ENCODE measurements around the gene FILIP1. TPM values are rescaled to one million over a fixed set of nuclear protein-coding genes. Genes with fewer than 3 reads are reported as not detected.

FILIP1 gene
- total and polyA plus RNA-seq, 2 of the 4 experiments (the other 2 are of a cell fraction): under 0.01 to 0.03 TPM

DNA sequence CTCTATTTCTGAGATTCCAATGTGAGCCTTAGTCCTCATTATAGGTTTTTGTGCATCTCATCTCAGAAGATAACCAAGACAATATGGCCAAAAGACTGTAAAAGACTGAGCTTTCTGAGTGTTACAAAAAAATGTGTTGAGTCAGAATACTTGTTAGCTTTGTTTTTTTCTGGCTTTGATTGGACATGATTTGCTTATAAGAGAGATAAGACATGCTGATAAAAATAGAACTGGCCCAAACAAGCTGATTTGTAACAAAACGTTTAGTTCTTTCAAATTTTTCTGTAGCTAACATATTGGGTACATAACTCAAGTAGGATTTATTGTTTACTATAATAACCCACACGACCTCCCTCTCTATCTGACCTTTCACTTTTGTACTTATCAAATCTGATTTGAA is 32.9 kb downstream of the FILIP1 start:
- H4K91ac ChIP-seq (ENCODE audit: insufficient read depth, low read depth, low read length): no peak overlapping the region
- ChIA-PET POLR2A (ENCODE audit: unreplicated experiment) (no interaction called here), CTCF (interaction anchor here (0.5 kb wide), 1 partner anchor 166 kb away, joined by 3 read pairs; no protein-coding TSS in a partner anchor)
- H2BK20ac ChIP-seq (ENCODE audit: low read depth, low read length): no peak overlapping the region
- H4K8ac ChIP-seq (ENCODE audit: low read depth in 2 of 2, low read length in 2 of 2): no peak overlapping the region
- H3K23ac ChIP-seq (ENCODE audit: low read depth, low read length): no peak overlapping the region
- no peak overlapping the region for H3K9ac ChIP-seq (ENCODE audit: low read depth, low read length)
- peak; percentile 16; the same call in 1 of the 2 replicates for TF ChIP-seq MAFK (IDR thresholded peaks at IDR 0.05; ENCODE audit: low read depth, low read length)
- no peak for TF ChIP-seq MAZ (IDR thresholded peaks at IDR 0.05; ENCODE audit: borderline replicate concordance, low read depth, low read length)
- H3K18ac ChIP-seq (ENCODE audit: low read depth, low read length): no peak overlapping the region
- no TSS peak for BruUV-seq (replicated peaks)
- no peak overlapping the region for H4K5ac ChIP-seq (ENCODE audit: low read depth, low read length)
- no peak overlapping the region for H2AK9ac ChIP-seq (replicated peaks; ENCODE audit: low read depth, low read length, poor library complexity)
- whole genome bisulfite sequencing, 2 experiments (ENCODE audit: extremely low coverage in 2 of 2, insufficient read length in 1 of 2): no CpG with 5 or more reads among the region's 2 CpGs
- DNase-seq: peak; percentile 60
- H3K14ac ChIP-seq (replicated peaks; ENCODE audit: low read depth, low read length): no peak overlapping the region
- no peak overlapping the region for H2AK5ac ChIP-seq (ENCODE audit: low read depth, low read length)
- in situ Hi-C loops (cut with MboI; ENCODE audit: low sequenced_read_pairs): no loop called here
- H3K4me1 ChIP-seq (ENCODE audit: control insufficient read depth, insufficient read depth, low read length): peaks cover 2% of the 10 kb centered on the region; the same call in 1 of the 2 replicates
- no peak overlapping the region for H2BK15ac ChIP-seq (ENCODE audit: low read depth, low read length)
- dilution Hi-C loops (cut with HindIII; ENCODE audit: low sequenced_read_pairs, unreplicated experiment): no loop called here
- no peak overlapping the region for H2BK5ac ChIP-seq (ENCODE audit: low read depth, low read length, poor library complexity, severe bottlenecking)
- H2AFZ ChIP-seq (replicated peaks; ENCODE audit: low read length, poor library complexity): no peak overlapping the region
- H3K36me3 ChIP-seq (ENCODE audit: control insufficient read depth, insufficient read depth, low read length): no peaks in the 10 kb centered on the region
- H3K9me1 ChIP-seq (ENCODE audit: insufficient read depth, low read length): 0 out of 2 replicates have a peak, but pooled peaks cover 3% of the 10 kb centered on the region
- H3K27ac ChIP-seq (ENCODE audit: insufficient read depth, low read length): no peak overlapping the region
- no peaks in the 10 kb centered on the region for H3K79me1 ChIP-seq (ENCODE audit: low read depth in 1 of 2, low read length in 2 of 2)
- no peak; the same call in 1 of the 2 replicates for ATAC-seq (ENCODE audit: low read depth)
- H2BK120ac ChIP-seq (ENCODE audit: low read depth, low read length): no peak overlapping the region
- no peak overlapping the region for H3K4ac ChIP-seq (ENCODE audit: low read depth, low read length)
- H3K4me2 ChIP-seq (ENCODE audit: low read depth, low read length): peak overlapping the region; percentile 55; the same call in 1 of the 2 replicates
- H3K9me3 ChIP-seq (ENCODE audit: control insufficient read depth, insufficient read depth, low read length): no peaks in the 10 kb centered on the region
- no peaks in the 10 kb centered on the region for H4K20me1 ChIP-seq (ENCODE audit: insufficient read depth, low read length)
- intact Hi-C loops (cut with micrococcal nuclease): no loop called here
- H3K27me3 ChIP-seq (ENCODE audit: control insufficient read depth, insufficient read depth, low read length): no peaks in the 10 kb centered on the region
- no peak overlapping the region for H3K4me3 ChIP-seq (ENCODE audit: insufficient read depth, low read depth, low read length)
- H3K56ac ChIP-seq (ENCODE audit: extremely low read depth, insufficient read depth, low read length): no peak overlapping the region

Data from IMR-90 (cell line).